ENCODE measurements around the gene ETS2.

The ETS2 gene

GRCh38 chr21:38780879-38781278 lies 24.9 kb upstream of the ETS2 start:
- FAIRE-seq = no peak

- FAIRE-seq = no peak
These were observed 21.1 kb upstream of the ETS2 start for GRCh38 chr21:38784458-38785266.

GRCh38 chr21:38785483-38785882 lies 20.2 kb upstream of the ETS2 start:
- FAIRE-seq = no peak

- no peak for FAIRE-seq
These were observed 18.7 kb upstream of the ETS2 start for GRCh38 chr21:38787016-38787415.

GRCh38 chr21:38787461-38788274 lies 18.1 kb upstream of the ETS2 start:
- FAIRE-seq = no peak

- FAIRE-seq = no peak
These were observed 17.3 kb upstream of the ETS2 start for GRCh38 chr21:38788275-38788905.

GRCh38 chr21:38789275-38789674 lies 16.5 kb upstream of the ETS2 start:
- no peak for FAIRE-seq

- no peak for FAIRE-seq
These were observed 15.7 kb upstream of the ETS2 start for GRCh38 chr21:38790059-38790458.

- no peak for FAIRE-seq
These were observed 14.8 kb upstream of the ETS2 start for GRCh38 chr21:38790961-38791360.

GRCh38 chr21:38792676-38793459 lies 12.9 kb upstream of the ETS2 start:
- FAIRE-seq = no peak

- no peak for FAIRE-seq
These were observed 11.6 kb upstream of the ETS2 start for GRCh38 chr21:38793926-38794713.

GRCh38 chr21:38794978-38795377 lies 10.8 kb upstream of the ETS2 start:
- no peak for FAIRE-seq

- no peak for FAIRE-seq
These were observed 10.3 kb upstream of the ETS2 start for GRCh38 chr21:38795475-38795874.

GRCh38 chr21:38796424-38796823 lies 9.3 kb upstream of the ETS2 start:
- FAIRE-seq = no peak

- FAIRE-seq = no peak
These were observed 8.3 kb upstream of the ETS2 start for GRCh38 chr21:38797470-38797869.

GRCh38 chr21:38798081-38798480 lies 7.6 kb upstream of the ETS2 start:
- FAIRE-seq = no peak

- no peak for FAIRE-seq
These were observed 7.2 kb upstream of the ETS2 start for GRCh38 chr21:38798481-38798882.

GRCh38 chr21:38800046-38800758 lies 5.5 kb upstream of the ETS2 start:
- no peak for FAIRE-seq

GRCh38 chr21:38800924-38801744 lies 4.6 kb upstream of the ETS2 start:
- FAIRE-seq = no peak
